Upper lobe of left lung (tissue), 6 donors: ENCODE results near the gene PLK5. TPM values are rescaled to one million over a fixed set of nuclear protein-coding genes. Genes with fewer than 3 reads are reported as not detected.
A peak's percentile ranks its signal among the peaks of the same experiment; 100 is the strongest.

ENCODE experiments used
- ATAC-seq, 2 donors: fragments of 200-7000 bp; cut with Tn5 transposase; one replicate each; pipeline ENCODE4 v1.9.1; 2022; ENCODE audit warnings: mild to moderate bottlenecking in 2 of 2, moderate library complexity in 2 of 2; ENCODE audit not compliant: low FRiP score in 2 of 2
- DNase-seq, 2 donors: peaks; one replicate each; pipeline ENCODE4 v3.0.0-alpha.2; 2019 to 2020
- H3K27ac ChIP-seq, 4 donors: fragments of 200-600 bp; sonication (generic); one replicate each; pipeline ENCODE4 v1.5.1; 2016 to 2019
- H3K27me3 ChIP-seq, 4 donors: fragments of 200-600 bp; sonication (generic); one replicate each; pipeline ENCODE4 v1.5.1; 2017 to 2019
- H3K36me3 ChIP-seq, 4 donors: fragments of 200-600 bp; sonication (generic); one replicate each; pipeline ENCODE4 v1.5.1; 2016 to 2019
- H3K4me1 ChIP-seq, 4 donors: fragments of 200-600 bp; sonication (generic); one replicate each; pipeline ENCODE4 v1.5.1; 2018 to 2019
- H3K4me3 ChIP-seq, 4 donors: fragments of 200-600 bp; sonication (generic); one replicate each; pipeline ENCODE4 v1.5.1; 2017 to 2019; ENCODE audit warnings: mild to moderate bottlenecking in 2 of 4, moderate library complexity in 1 of 4
- H3K9me3 ChIP-seq, 4 donors: fragments of 200-600 bp; sonication (generic); one replicate each; pipeline ENCODE4 v1.5.1; 2018 to 2019
- CTCF ChIP-seq, 6 experiments: fragments of 450-650 bp in 4 of 6; fragments of 200-600 bp in 2 of 6; sonication (generic) in 2 of 6; IDR thresholded peaks; one replicate each; pipeline ENCODE4 v1.5.1; 2016 to 2019; ENCODE audit warnings: antibody characterized with exemption in 6 of 6
- EP300 ChIP-seq, 4 donors: sonication (generic); formaldehyde crosslinking; IDR thresholded peaks; one replicate each; pipeline ENCODE4 v1.5.1; 2017; ENCODE audit warnings: antibody characterized with exemption in 4 of 4, control low read depth in 2 of 4
- POLR2A ChIP-seq, 4 donors: fragments of 450-650 bp; IDR thresholded peaks; one replicate each; pipeline ENCODE4 v1.5.1; 2016 to 2017; ENCODE audit warnings: antibody characterized with exemption in 4 of 4, mild to moderate bottlenecking in 2 of 4
- POLR2AphosphoS5 ChIP-seq, 2 donors: sonication (generic); formaldehyde crosslinking; IDR thresholded peaks; one replicate each; pipeline ENCODE4 v1.5.1; 2017; ENCODE audit warnings: antibody characterized with exemption in 2 of 2
- WGBS, 2 donors: methylation state at CpG; one replicate each; pipeline ENCODE4 v1.1.5; 2017 to 2018; 5-methylcytosine and 5-hydroxymethylcytosine counted together
- total RNA-seq, 6 donors: library from RNA; depleted of rRNA in 4 of 6; stranded (reverse); fragments of >200 nt in 4 of 6; gene quantifications; one replicate each; pipeline versions ENCODE4 v1.1.0 to v1.2.1, GENCODE V29; 2016 to 2021
- donor health status: DM: no; HTN: no; CAD: no; lungs with moderate emphysema.
- donor health status: DM: no; HTN: yes; CAD: no; lungs with severe emphysema.

The PLK5 gene
- total RNA-seq, 6 donors from 2014 or later = not detected

DNA sequence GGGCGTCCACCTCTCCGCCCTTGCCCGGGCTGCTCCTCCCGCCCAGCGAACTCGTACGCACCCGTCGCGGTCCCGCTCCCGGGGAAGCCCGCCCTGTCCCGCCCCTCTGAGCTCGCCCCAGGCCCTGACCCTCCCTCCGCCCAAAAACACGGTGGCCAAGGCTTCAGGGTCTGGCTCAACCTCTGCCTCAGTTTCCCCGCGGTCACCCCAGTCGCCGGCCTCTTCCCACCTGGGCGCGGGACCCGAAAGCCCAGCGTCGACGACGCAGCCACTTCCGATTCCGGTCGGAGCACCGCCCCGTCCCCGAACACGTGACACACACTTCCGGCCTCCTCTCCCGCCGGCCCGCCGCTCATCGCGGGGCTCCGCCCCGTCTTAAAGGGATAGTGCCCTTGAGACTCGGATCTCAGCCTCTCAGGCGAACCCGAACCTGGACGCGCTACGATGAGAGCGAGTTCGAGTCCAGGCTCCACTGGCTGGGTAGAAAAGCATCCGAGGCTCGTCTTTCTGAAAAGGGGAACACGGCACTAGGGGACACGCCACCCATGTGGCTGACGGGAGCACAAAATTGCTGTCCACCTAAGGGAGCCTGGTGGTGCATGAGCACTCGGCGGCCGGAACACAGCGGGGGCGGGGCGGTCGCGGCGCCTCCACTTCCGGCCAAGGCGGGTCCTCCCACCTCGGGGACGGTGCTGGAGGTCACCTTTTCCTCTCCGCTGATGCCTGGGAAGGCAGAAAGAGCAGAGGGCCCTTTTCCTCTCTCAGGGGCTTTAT lies 44.8 kb upstream of the PLK5 start, which contains the start of gene C19orf25:
C19orf25 (minus strand) TSS at position 282 of the 774 bp plus-strand sequence. CDS start 312 bp downstream, outside the sequence.
- TF ChIP-seq EP300 (IDR thresholded peaks at IDR 0.05) (no peak), POLR2AphosphoS5 (IDR thresholded peaks at IDR 0.05) (peak; percentile 80 to 89), POLR2A (IDR thresholded peaks at IDR 0.05) (peak in 2 of 4 donors; percentile 54 to 86), CTCF (IDR thresholded peaks at IDR 0.05) (peak in 2 of 6 experiments; percentile 14 to 32)
- H3K4me3 ChIP-seq = peak within 1 kb of the TSS; percentile 88 to 100 (median 99)
- 0 to 1% methylated on average over 14 to 61 of the region's 71 CpGs for WGBS, 2 donors
- H3K36me3 ChIP-seq = peaks cover 0 to 25% (median 11%) of the 10 kb centered on the region in 4 donors
- H3K27ac ChIP-seq = peak within 1 kb of the TSS; percentile 80 to 92 (median 90)
- ATAC-seq = peak; percentile 93 to 98
- peaks cover 16 to 24% (median 22%) of the 10 kb centered on the region in 4 donors for H3K4me1 ChIP-seq
- peak; percentile 95 to 97 for DNase-seq
- H3K27me3 ChIP-seq = no peaks in the 10 kb centered on the region
- no peaks in the 10 kb centered on the region for H3K9me3 ChIP-seq

DNA sequence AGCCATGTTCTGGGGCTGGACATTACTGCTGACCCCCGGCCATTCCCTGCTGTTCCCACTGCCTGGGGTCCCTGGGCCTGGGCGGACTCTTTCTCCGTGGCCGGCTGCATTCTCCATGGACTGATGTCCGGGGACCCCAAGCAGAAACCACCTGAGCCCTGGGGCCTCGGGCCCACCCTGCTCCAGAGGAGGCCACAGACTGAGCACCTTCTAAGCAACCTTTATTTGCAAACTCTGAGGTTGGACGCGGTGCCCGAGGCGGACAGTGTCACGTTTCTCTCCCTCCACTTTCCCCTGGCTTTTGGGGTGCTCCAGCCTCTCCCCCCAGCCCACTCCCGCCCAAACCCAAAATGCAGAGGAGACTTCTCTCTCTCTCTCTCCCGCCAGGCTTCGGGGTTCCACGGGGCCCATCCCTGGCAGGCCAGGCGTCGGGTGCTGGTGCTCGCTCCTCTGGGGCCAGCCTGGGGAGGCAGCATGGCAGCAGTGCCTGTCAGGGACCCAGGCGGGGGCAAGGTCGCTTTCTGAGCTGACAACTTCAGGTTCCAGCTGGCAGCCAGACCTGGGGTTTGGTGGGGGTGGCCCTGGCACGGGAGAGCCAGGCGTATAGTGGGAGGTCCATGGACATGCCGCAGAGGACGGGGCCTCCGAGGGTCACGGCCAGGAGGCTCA lies 42.5 kb upstream of the PLK5 start:
- Histone ChIP-seq H3K9me3 (no peaks in the 10 kb centered on the region), H3K4me3 (no peak overlapping the region), H3K4me1 (peaks cover 16 to 24% (median 22%) of the 10 kb centered on the region in 4 donors), H3K36me3 (peaks cover 0 to 5% (median 2%) of the 10 kb centered on the region in 4 donors), H3K27ac (no peak overlapping the region), H3K27me3 (no peaks in the 10 kb centered on the region)
- WGBS, 2 donors = 89 to 91% methylated on average over 22 to 23 of the region's 26 CpGs
- ATAC-seq (no peak), DNase-seq (peak in 1 of 2 donors; percentile 41)
- TF ChIP-seq CTCF (IDR thresholded peaks at IDR 0.05) (no peak), EP300 (IDR thresholded peaks at IDR 0.05) (no peak), POLR2AphosphoS5 (IDR thresholded peaks at IDR 0.05) (no peak), POLR2A (IDR thresholded peaks at IDR 0.05) (no peak)

DNA sequence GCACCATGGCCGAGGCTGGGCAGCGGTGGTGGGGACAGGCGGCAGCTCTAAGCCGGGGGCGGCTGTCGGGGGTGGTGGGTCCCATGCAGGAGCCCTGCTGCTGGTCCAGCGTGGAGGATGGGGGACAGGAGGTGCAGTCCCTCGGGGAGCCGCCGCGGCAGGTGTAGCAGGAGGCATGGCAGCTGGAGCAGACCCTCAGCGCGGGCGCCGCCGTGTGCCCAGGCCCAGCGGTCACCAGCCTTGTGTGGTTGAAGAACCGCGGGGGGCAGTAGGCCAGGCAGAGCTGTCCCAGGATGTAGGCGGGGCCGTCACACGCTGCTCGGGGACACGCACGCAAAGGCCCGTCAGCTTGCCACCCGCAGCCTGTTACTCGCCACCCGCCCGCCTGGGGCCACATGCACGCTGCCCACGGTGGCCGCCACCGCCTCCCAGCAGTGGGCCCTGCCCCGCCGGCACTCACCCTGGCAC lies 42.0 kb upstream of the PLK5 start:
- Histone ChIP-seq H3K27ac (no peak overlapping the region), H3K27me3 (no peaks in the 10 kb centered on the region), H3K4me3 (no peak overlapping the region), H3K9me3 (no peaks in the 10 kb centered on the region), H3K4me1 (peaks cover 16 to 24% (median 22%) of the 10 kb centered on the region in 4 donors), H3K36me3 (peaks cover 0 to 3% (median 0%) of the 10 kb centered on the region in 4 donors)
- TF ChIP-seq EP300 (IDR thresholded peaks at IDR 0.05) (no peak), CTCF (IDR thresholded peaks at IDR 0.05) (no peak), POLR2A (IDR thresholded peaks at IDR 0.05) (no peak), POLR2AphosphoS5 (IDR thresholded peaks at IDR 0.05) (no peak)
- DNase-seq (peak in 1 of 2 donors; percentile 82), ATAC-seq (no peak)
- 91 to 94% methylated on average over 12 to 16 of the region's 36 CpGs for WGBS, 2 donors

DNA sequence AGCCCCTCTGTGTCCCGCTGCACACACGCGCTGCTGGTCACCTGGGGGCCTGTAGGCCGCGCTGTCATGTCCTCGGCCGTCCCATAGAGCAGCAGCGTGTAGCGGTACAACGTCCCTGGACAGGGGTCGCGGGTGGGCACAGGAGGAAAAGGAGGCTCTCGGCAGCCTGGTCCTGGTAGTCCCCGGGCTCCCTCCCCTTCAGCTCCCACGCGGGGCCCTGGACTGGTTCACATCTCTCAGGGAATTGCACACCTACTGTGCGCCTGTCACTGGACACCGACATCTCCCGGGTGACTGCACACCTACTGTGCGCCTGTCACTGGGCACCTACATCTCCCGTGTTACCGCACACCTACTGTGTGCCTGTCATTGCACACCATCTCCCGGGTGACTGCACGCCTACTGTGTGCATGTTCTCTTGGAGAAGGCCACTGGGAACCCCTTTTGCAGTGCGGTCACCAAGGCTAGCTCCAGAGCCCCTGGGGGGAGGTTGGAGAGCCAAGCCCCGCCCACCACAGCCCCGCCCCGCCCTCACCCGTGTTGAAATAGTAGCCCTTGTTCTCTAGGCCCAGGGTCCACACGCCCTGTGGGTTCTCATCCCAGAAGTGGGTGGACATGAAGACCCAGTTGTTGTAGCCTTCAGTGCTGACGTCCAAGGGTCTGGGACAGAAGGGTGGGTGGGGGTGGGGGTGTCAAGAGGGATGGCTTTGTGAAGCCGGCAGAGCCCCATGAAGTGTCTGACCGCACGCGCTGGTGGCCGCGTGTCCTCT lies 41.3 kb upstream of the PLK5 start:
- Histone ChIP-seq H3K27ac (no peak overlapping the region), H3K4me1 (peaks cover 15 to 20% (median 17%) of the 10 kb centered on the region in 4 donors), H3K36me3 (no peaks in the 10 kb centered on the region), H3K4me3 (no peak overlapping the region), H3K9me3 (no peaks in the 10 kb centered on the region), H3K27me3 (no peaks in the 10 kb centered on the region)
- no peak for ATAC-seq
- TF ChIP-seq POLR2A (IDR thresholded peaks at IDR 0.05) (no peak), POLR2AphosphoS5 (IDR thresholded peaks at IDR 0.05) (no peak), EP300 (IDR thresholded peaks at IDR 0.05) (no peak), CTCF (IDR thresholded peaks at IDR 0.05) (no peak)
- DNase-seq = peak in 1 of 2 donors; percentile 44
- 85 to 98% methylated on average over 15 to 37 of the region's 37 CpGs for WGBS, 2 donors
